Nephron (organoid): ENCODE measurements around the gene FXN.

Experiments
- H3K27ac Mint-ChIP-seq, 3 experiments: 2 replicates each; pipeline ENCODE4 v1.8.0; 2020; ENCODE audit warnings: mixed read lengths in 3 of 3, mild to moderate bottlenecking in 2 of 3, moderate library complexity in 1 of 3
- H3K27me3 Mint-ChIP-seq: 2 replicates; pipeline ENCODE4 v1.8.0; 2021; ENCODE audit warnings: low read depth, mild to moderate bottlenecking, moderate library complexity, mixed read lengths
- H3K36me3 Mint-ChIP-seq: 2 replicates; pipeline ENCODE4 v1.8.0; 2020; ENCODE audit warnings: low read depth, mixed read lengths
- H3K4me1 Mint-ChIP-seq: 2 replicates; pipeline ENCODE4 v1.8.0; 2020; ENCODE audit warnings: mixed read lengths
- H3K4me3 Mint-ChIP-seq, 3 experiments: 2 replicates each; pipeline ENCODE4 v1.8.0; 2020; ENCODE audit warnings: mild to moderate bottlenecking in 3 of 3, mixed read lengths in 3 of 3, moderate library complexity in 2 of 3
- H3K9me3 Mint-ChIP-seq: 2 replicates; pipeline ENCODE4 v1.8.0; 2020; ENCODE audit warnings: mixed read lengths
- TF ChIP-seq, protein P1 (sequence below), 3 experiments: fragments of 200-600 bp; sonication (generic); IDR thresholded peaks; one replicate each; pipeline ENCODE4 v1.5.0; 2021; ENCODE audit warnings: antibody characterized with exemption in 3 of 3; ENCODE audit not compliant: unreplicated experiment in 3 of 3

FXN gene

GRCh38 chr9:69018737-69019136, 16.8 kb upstream of the FXN start:
- no peaks in the 10 kb centered on the region for H3K4me1 Mint-ChIP-seq
- no peaks in the 10 kb centered on the region for H3K9me3 Mint-ChIP-seq
- H3K4me3 Mint-ChIP-seq, result no peak overlapping the region
- no peaks in the 10 kb centered on the region for H3K36me3 Mint-ChIP-seq
- no peak overlapping the region for H3K27ac Mint-ChIP-seq
- TF ChIP-seq, protein P1, sequence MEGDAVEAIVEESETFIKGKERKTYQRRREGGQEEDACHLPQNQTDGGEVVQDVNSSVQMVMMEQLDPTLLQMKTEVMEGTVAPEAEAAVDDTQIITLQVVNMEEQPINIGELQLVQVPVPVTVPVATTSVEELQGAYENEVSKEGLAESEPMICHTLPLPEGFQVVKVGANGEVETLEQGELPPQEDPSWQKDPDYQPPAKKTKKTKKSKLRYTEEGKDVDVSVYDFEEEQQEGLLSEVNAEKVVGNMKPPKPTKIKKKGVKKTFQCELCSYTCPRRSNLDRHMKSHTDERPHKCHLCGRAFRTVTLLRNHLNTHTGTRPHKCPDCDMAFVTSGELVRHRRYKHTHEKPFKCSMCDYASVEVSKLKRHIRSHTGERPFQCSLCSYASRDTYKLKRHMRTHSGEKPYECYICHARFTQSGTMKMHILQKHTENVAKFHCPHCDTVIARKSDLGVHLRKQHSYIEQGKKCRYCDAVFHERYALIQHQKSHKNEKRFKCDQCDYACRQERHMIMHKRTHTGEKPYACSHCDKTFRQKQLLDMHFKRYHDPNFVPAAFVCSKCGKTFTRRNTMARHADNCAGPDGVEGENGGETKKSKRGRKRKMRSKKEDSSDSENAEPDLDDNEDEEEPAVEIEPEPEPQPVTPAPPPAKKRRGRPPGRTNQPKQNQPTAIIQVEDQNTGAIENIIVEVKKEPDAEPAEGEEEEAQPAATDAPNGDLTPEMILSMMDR (IDR thresholded peaks at IDR 0.05; ENCODE audit: unreplicated experiment in 3 of 3), result no peak
- H3K27me3 Mint-ChIP-seq, result peaks cover 14% of the 10 kb centered on the region

GRCh38 chr9:69019808-69020207, 15.7 kb upstream of the FXN start:
- H3K27me3 Mint-ChIP-seq, result peaks cover 9% of the 10 kb centered on the region
- H3K36me3 Mint-ChIP-seq, result no peaks in the 10 kb centered on the region
- H3K9me3 Mint-ChIP-seq, result no peaks in the 10 kb centered on the region
- no peaks in the 10 kb centered on the region for H3K4me1 Mint-ChIP-seq
- no peak overlapping the region for H3K27ac Mint-ChIP-seq
- no peak overlapping the region for H3K4me3 Mint-ChIP-seq
- TF ChIP-seq, protein P1 (IDR thresholded peaks at IDR 0.05; ENCODE audit: unreplicated experiment in 3 of 3), result no peak

GRCh38 chr9:69020301-69021145, 15.0 kb upstream of the FXN start:
- H3K27ac Mint-ChIP-seq, result no peak overlapping the region

GRCh38 chr9:69023650-69024049, 11.9 kb upstream of the FXN start:
- H3K36me3 Mint-ChIP-seq, result no peaks in the 10 kb centered on the region

More at GRCh38 chr9:69020301-69021145, 15.0 kb upstream of the FXN start:
- H3K4me3 Mint-ChIP-seq, result no peak overlapping the region
- TF ChIP-seq, protein P1 (IDR thresholded peaks at IDR 0.05; ENCODE audit: unreplicated experiment in 3 of 3), result no peak
- H3K4me1 Mint-ChIP-seq, result no peaks in the 10 kb centered on the region
- H3K36me3 Mint-ChIP-seq, result no peaks in the 10 kb centered on the region
- no peaks in the 10 kb centered on the region for H3K9me3 Mint-ChIP-seq
- H3K27me3 Mint-ChIP-seq, result peaks cover 9% of the 10 kb centered on the region

GRCh38 chr9:69027355-69028097, 8.0 kb upstream of the FXN start:
- Mint-ChIP-seq H3K36me3 (no peaks in the 10 kb centered on the region), H3K9me3 (peaks cover 5% of the 10 kb centered on the region), H3K4me1 (no peaks in the 10 kb centered on the region), H3K4me3 (no peak overlapping the region), H3K27me3 (peaks cover 9% of the 10 kb centered on the region), H3K27ac (no peak overlapping the region)
- TF ChIP-seq, protein P1 (IDR thresholded peaks at IDR 0.05; ENCODE audit: unreplicated experiment in 3 of 3), result peak; percentile 74 to 81 (median 75)

More at GRCh38 chr9:69023650-69024049, 11.9 kb upstream of the FXN start:
- Mint-ChIP-seq H3K4me1 (no peaks in the 10 kb centered on the region), H3K27ac (no peak overlapping the region), H3K4me3 (peak overlapping the region in 2 of 3 experiments; percentile 2 to 3), H3K9me3 (no peaks in the 10 kb centered on the region), H3K27me3 (peaks cover 8% of the 10 kb centered on the region)
- TF ChIP-seq, protein P1 (IDR thresholded peaks at IDR 0.05; ENCODE audit: unreplicated experiment in 3 of 3), result no peak
